HepG2 (cell line): ENCODE results near the gene DTHD1. TPM values are rescaled to one million over a fixed set of nuclear protein-coding genes. Genes with fewer than 3 reads are reported as not detected.

Experiments used
- ATAC-seq: fragments of 200-7000 bp; cut with Tn5 transposase; 3 replicates; pipeline ENCODE4 v1.9.1; 2020; ENCODE audit warnings: mild to moderate bottlenecking, moderate library complexity
- BruUV-seq: library from RNA; stranded (reverse); fragments of 400-500 nt; replicated peaks from 2 replicates; lab custom pipeline; 2021; lab: Mats Ljungman, UMichigan
- CTCF ChIA-PET: fragments of 300-600 bp; formaldehyde crosslinking; extraction: SDS; loops from one replicate; lab custom pipeline; 2021; ENCODE audit warnings: low total read pairs, inconsistent platforms, low intra/inter-chr PET ratio; lab: Yijun Ruan, JAX
- POLR2A ChIA-PET: fragments of 350-600 bp; sonication (Branson Sonifier 250); formaldehyde crosslinking; loops from one replicate; lab custom pipeline; 2020; ENCODE audit warnings: antibody characterized with exemption, inconsistent platforms; lab: Yijun Ruan, JAX
- DNase-seq: peaks from one replicate; pipeline ENCODE4 v3.0.0-alpha.2; 2015; ENCODE audit warnings: low spot score
- FAIRE-seq: peaks from 3 replicates; lab custom pipeline; 2011; peaks lifted over from hg19 to GRCh38; lab: Jason Lieb, UNC
- H2AFZ ChIP-seq: one replicate; pipeline ENCODE4 v1.6.1; 2011; ENCODE audit warnings: low read length, inconsistent platforms
- H3K27ac ChIP-seq: fragments of 300-600 bp; 3 replicates; pipeline ENCODE4 v1.8.0; 2011; ENCODE audit warnings: mixed run types, mild to moderate bottlenecking, mixed read lengths, low read length, inconsistent platforms; ENCODE audit not compliant: insufficient read depth; ENCODE audit errors: extremely low read length
- H3K27me3 ChIP-seq, 2 experiments: fragments of 200-600 bp in 1 of 2; 2 replicates in 1 of 2; 3 replicates in 1 of 2; pipeline versions ENCODE4 v1.6.0 to v1.8.0; 2011; ENCODE audit warnings: low read length in 2 of 2, mild to moderate bottlenecking in 2 of 2, moderate library complexity in 2 of 2, inconsistent platforms in 1 of 2; ENCODE audit not compliant: insufficient read depth in 2 of 2, control insufficient read depth in 1 of 2
- H3K36me3 ChIP-seq, 2 experiments: fragments of 200-600 bp in 1 of 2; replicated peaks in 1 of 2; 2 replicates in 1 of 2; 3 replicates in 1 of 2; pipeline versions ENCODE4 v1.5.1 to v1.8.0; 2011; ENCODE audit warnings: low read length in 2 of 2, inconsistent platforms in 1 of 2; ENCODE audit not compliant: insufficient read depth in 2 of 2, control insufficient read depth in 1 of 2
- H3K4me1 ChIP-seq: 2 replicates; pipeline ENCODE4 v1.5.1; 2012; ENCODE audit warnings: low read length, inconsistent platforms; ENCODE audit not compliant: insufficient read depth
- H3K4me2 ChIP-seq: 2 replicates; pipeline ENCODE4 v1.6.0; 2011; ENCODE audit warnings: low read depth, low read length, inconsistent platforms
- H3K4me3 ChIP-seq, 3 experiments: fragments of 200-600 bp in 1 of 3; sonication (generic), shearing (Covaris generic) in 1 of 3; replicated peaks in 1 of 3; 2 replicates each; pipeline ENCODE4 v1.5.1; 2011 to 2016; ENCODE audit warnings: low read length in 3 of 3, inconsistent platforms in 2 of 3, low read depth in 2 of 3, mild to moderate bottlenecking in 2 of 3, control low read depth in 1 of 3, mixed read lengths in 1 of 3; ENCODE audit not compliant: insufficient read depth in 1 of 3
- H3K79me2 ChIP-seq: one replicate; pipeline ENCODE4 v1.6.1; 2011; ENCODE audit warnings: low read length, inconsistent platforms; ENCODE audit not compliant: insufficient read depth
- H3K9ac ChIP-seq: 2 replicates; pipeline ENCODE4 v1.6.0; 2011; ENCODE audit warnings: mild to moderate bottlenecking, low read depth, low read length, inconsistent platforms; ENCODE audit not compliant: insufficient read depth
- H3K9me3 ChIP-seq: 2 replicates; pipeline ENCODE4 v1.5.1; 2012; ENCODE audit warnings: mild to moderate bottlenecking, low read length
- H4K20me1 ChIP-seq: 2 replicates; pipeline ENCODE4 v1.6.0; 2011; ENCODE audit warnings: inconsistent platforms, mild to moderate bottlenecking, low read length, moderate library complexity; ENCODE audit not compliant: insufficient read depth
- GABPB1 ChIP-seq: IDR thresholded peaks from 2 replicates; pipeline ENCODE4 v1.6.1; 2016; ENCODE audit warnings: mild to moderate bottlenecking, missing genetic modification reagents, moderate library complexity, missing compliant biosample characterization
- HIVEP1 ChIP-seq: sonication (generic); formaldehyde crosslinking; IDR thresholded peaks from 2 replicates; pipeline ENCODE4 v1.4.0; 2020; ENCODE audit warnings: mild to moderate bottlenecking, missing genetic modification reagents
- JUND ChIP-seq: sonication (generic); formaldehyde crosslinking; IDR thresholded peaks from 2 replicates; pipeline ENCODE4 v1.8.0; 2022; ENCODE audit warnings: mild to moderate bottlenecking, missing genetic modification reagents
- MYC ChIP-seq: sonication (generic); formaldehyde crosslinking; IDR thresholded peaks from 2 replicates; pipeline ENCODE4 v1.9.0; 2021; ENCODE audit warnings: missing genetic modification reagents, borderline replicate concordance
- RERE ChIP-seq: IDR thresholded peaks from 2 replicates; pipeline ENCODE4 v1.6.1; 2016; ENCODE audit warnings: low read depth, missing genetic modification reagents, missing compliant biosample characterization
- SNAPC2 ChIP-seq: sonication (generic); formaldehyde crosslinking; IDR thresholded peaks from 2 replicates; pipeline ENCODE4 v1.8.1; 2022; ENCODE audit warnings: mild to moderate bottlenecking, missing genetic modification reagents
- SP2 ChIP-seq: sonication (generic); formaldehyde crosslinking; IDR thresholded peaks from 2 replicates; pipeline ENCODE4 v1.5.1; 2020; ENCODE audit warnings: mild to moderate bottlenecking, missing genetic modification reagents
- ZFP62 ChIP-seq: sonication (generic); formaldehyde crosslinking; IDR thresholded peaks from 2 replicates; pipeline ENCODE4 v1.4.0; 2020; ENCODE audit warnings: missing genetic modification reagents
- ZFP82 ChIP-seq: sonication (generic); formaldehyde crosslinking; IDR thresholded peaks from 2 replicates; pipeline ENCODE4 v1.5.1; 2020; ENCODE audit warnings: mild to moderate bottlenecking, missing genetic modification reagents, borderline replicate concordance
- ZNF260 ChIP-seq: sonication (generic); formaldehyde crosslinking; IDR thresholded peaks from 2 replicates; pipeline ENCODE4 v1.4.0; 2020; ENCODE audit warnings: missing genetic modification reagents, low read depth, mild to moderate bottlenecking, borderline replicate concordance
- ZNF282 ChIP-seq: fragments of 450-650 bp; IDR thresholded peaks from 2 replicates; pipeline ENCODE4 v1.6.1; 2018; ENCODE audit not compliant: partially characterized antibody
- ZNF460 ChIP-seq: sonication (generic); formaldehyde crosslinking; IDR thresholded peaks from 2 replicates; pipeline ENCODE4 v1.5.1; 2020; ENCODE audit warnings: missing genetic modification reagents, mild to moderate bottlenecking, borderline replicate concordance
- ZNF607 ChIP-seq: sonication (generic); formaldehyde crosslinking; IDR thresholded peaks from 2 replicates; pipeline ENCODE4 v1.5.1; 2020; ENCODE audit warnings: missing genetic modification reagents, mild to moderate bottlenecking, borderline replicate concordance
- WGBS: methylation state at CpG from one replicate; pipeline ENCODE4 v1.1.6; 2017; ENCODE audit warnings: low lambda C conversion rate; 5-methylcytosine and 5-hydroxymethylcytosine counted together
- in situ Hi-C: cut with HindIII; loops from 2 replicates; pipeline ENCODE4 v1.10.0; 2017; ENCODE audit warnings: low pct_unique_long_range_greater_than_20kb; ENCODE audit not compliant: extremely low pct_ligation_motif_present
- intact Hi-C: fragments of 100-400 bp; cut with micrococcal nuclease; formaldehyde crosslinking; loops from one replicate; pipeline ENCODE4 v1.10.0; 2022; ENCODE audit not compliant: unreplicated experiment
- polyA plus RNA-seq, 8 experiments: library from polyadenylated mRNA; depleted of rRNA in 3 of 8; stranded (reverse) in 7 of 8; unstranded in 1 of 8; fragments of >200 nt; fragmentation: Illumina TruSeq in 4 of 8; extraction: Trizol in 4 of 8; gene quantifications; 2 replicates each; pipeline versions ENCODE4 v1.2.1 to v1.2.3, GENCODE V29; 2011 to 2016; ENCODE audit warnings: low read depth in 4 of 8, missing spikeins in 1 of 8, mixed read lengths in 1 of 8; ENCODE audit not compliant: insufficient read depth in 1 of 8
- total RNA-seq, 5 experiments: library from RNA; depleted of rRNA; stranded (reverse); fragments of >200 nt; fragmentation: Illumina TruSeq; extraction: Trizol; gene quantifications; 2 replicates each; pipeline ENCODE4 v1.2.3, GENCODE V29; 2016; ENCODE audit warnings: low read depth in 1 of 5
- TF ChIP-seq, protein P1 (sequence below): sonication (generic); formaldehyde crosslinking; IDR thresholded peaks from 2 replicates; pipeline ENCODE4 v1.8.1; 2023; ENCODE audit warnings: missing genetic modification reagents, inconsistent platforms, borderline replicate concordance

DTHD1 gene
- total and polyA plus RNA-seq, 2 of the 13 experiments (the other 11 are each of a cell fraction or from before 2014, with no cell fraction given) = not detected

- Histone ChIP-seq H3K27ac (no peak overlapping the region), H3K9ac (no peak overlapping the region), H3K4me2 (no peak overlapping the region), H4K20me1 (no peaks in the 10 kb centered on the region), H3K4me1 (no peaks in the 10 kb centered on the region), H2AFZ (no peak overlapping the region), H3K27me3 (no peaks in the 10 kb centered on the region), H3K36me3 (no peaks in the 10 kb centered on the region), H3K9me3 (no peaks in the 10 kb centered on the region), H3K79me2 (no peaks in the 10 kb centered on the region), H3K4me3 (no peak overlapping the region)
- in situ Hi-C loops (no loop called here), intact Hi-C loops (no loop called here)
- 12% methylated on average over 3 of the region's 4 CpGs for WGBS
- CTCF ChIA-PET = no interaction called here
- no peak for DNase-seq
- TF ChIP-seq SP2 (CRISPR knock-in tag) (no peak), ZFP82 (no peak), ZNF607 (CRISPR knock-in tag) (no peak), ZFP62 (CRISPR knock-in tag) (no peak), GABPB1 (CRISPR knock-in tag) (no peak), ZNF260 (CRISPR knock-in tag) (no peak)
- POLR2A ChIA-PET = no interaction called here
- FAIRE-seq = no peak
- no TSS peak for BruUV-seq
- ATAC-seq = no peak
These were observed 39.8 kb downstream of the DTHD1 start for GRCh38 chr4:36321176-36321575.

DNA sequence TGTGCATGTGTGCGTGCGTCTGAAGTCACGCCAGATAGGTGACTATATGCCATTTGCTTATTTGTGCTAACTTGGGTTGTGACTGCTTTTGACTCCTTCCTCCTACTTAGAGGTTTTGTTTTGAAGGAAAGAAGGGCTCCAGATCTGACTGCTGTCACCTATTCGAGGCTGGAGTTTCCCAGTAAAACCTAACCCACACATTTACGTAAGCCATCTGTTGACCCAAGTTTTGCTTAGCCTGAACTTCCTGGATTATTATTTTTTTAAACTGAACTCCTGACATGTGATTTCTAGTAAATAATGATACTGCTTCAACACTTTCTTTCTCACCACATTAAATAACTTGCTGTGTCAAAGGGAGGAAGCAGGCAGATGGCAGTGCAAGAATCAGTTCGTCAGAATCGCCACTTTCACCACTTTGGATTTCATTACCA is 41.5 kb downstream of the DTHD1 start:
- H3K4me3 ChIP-seq = no peak overlapping the region
- no peaks in the 10 kb centered on the region for H3K9me3 ChIP-seq
- H3K79me2 ChIP-seq = no peaks in the 10 kb centered on the region
- intact Hi-C loops (no loop called here), in situ Hi-C loops (no loop called here)
- FAIRE-seq (no peak), DNase-seq (no peak), ATAC-seq (no peak)
- no peak overlapping the region for H2AFZ ChIP-seq
- no TSS peak for BruUV-seq
- H3K9ac ChIP-seq = no peak overlapping the region
- H3K36me3 ChIP-seq = no peaks in the 10 kb centered on the region
- ChIA-PET POLR2A (no interaction called here), CTCF (no interaction called here)
- 70% methylated on average over 7 of the region's 7 CpGs for WGBS
- H3K27me3 ChIP-seq = no peaks in the 10 kb centered on the region
- no peaks in the 10 kb centered on the region for H4K20me1 ChIP-seq
- no peaks in the 10 kb centered on the region for H3K4me1 ChIP-seq
- H3K27ac ChIP-seq = no peak overlapping the region
- no peak overlapping the region for H3K4me2 ChIP-seq
- TF ChIP-seq RERE (CRISPR knock-in tag) (no peak), JUND (CRISPR knock-in tag) (no peak), ZNF282 (no peak), HIVEP1 (no peak), MYC (CRISPR knock-in tag) (no peak), SNAPC2 (CRISPR knock-in tag) (no peak), ZNF460 (CRISPR knock-in tag) (no peak)
- TF ChIP-seq, protein P1, sequence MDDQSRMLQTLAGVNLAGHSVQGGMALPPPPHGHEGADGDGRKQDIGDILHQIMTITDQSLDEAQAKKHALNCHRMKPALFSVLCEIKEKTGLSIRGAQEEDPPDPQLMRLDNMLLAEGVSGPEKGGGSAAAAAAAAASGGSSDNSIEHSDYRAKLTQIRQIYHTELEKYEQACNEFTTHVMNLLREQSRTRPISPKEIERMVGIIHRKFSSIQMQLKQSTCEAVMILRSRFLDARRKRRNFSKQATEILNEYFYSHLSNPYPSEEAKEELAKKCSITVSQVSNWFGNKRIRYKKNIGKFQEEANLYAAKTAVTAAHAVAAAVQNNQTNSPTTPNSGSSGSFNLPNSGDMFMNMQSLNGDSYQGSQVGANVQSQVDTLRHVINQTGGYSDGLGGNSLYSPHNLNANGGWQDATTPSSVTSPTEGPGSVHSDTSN (CRISPR knock-in tag) = no peak
